Measurements from ENCODE around the gene BCAS1. TPM values are rescaled to one million over a fixed set of nuclear protein-coding genes. Genes with fewer than 3 reads are reported as not detected.

BCAS1 gene
- total RNA-seq = 1 to 10 TPM in 1 of 2 donors, not detected in 1; 2.1 TPM

- H3K36me3 ChIP-seq (replicated peaks in 1 of 2; ENCODE audit: insufficient read depth in 1 of 2, low read depth in 2 of 2) = no peaks in the 10 kb centered on the region
- peak within 1 kb of the TSS; percentile 19 to 47 (median 45) for H3K27ac ChIP-seq
- intact Hi-C loops (cut with DNase I) = no loop called here
- 34 to 43% methylated on average over 7 to 11 of the region's 11 CpGs for WGBS, 2 donors
- TF ChIP-seq, protein P1, sequence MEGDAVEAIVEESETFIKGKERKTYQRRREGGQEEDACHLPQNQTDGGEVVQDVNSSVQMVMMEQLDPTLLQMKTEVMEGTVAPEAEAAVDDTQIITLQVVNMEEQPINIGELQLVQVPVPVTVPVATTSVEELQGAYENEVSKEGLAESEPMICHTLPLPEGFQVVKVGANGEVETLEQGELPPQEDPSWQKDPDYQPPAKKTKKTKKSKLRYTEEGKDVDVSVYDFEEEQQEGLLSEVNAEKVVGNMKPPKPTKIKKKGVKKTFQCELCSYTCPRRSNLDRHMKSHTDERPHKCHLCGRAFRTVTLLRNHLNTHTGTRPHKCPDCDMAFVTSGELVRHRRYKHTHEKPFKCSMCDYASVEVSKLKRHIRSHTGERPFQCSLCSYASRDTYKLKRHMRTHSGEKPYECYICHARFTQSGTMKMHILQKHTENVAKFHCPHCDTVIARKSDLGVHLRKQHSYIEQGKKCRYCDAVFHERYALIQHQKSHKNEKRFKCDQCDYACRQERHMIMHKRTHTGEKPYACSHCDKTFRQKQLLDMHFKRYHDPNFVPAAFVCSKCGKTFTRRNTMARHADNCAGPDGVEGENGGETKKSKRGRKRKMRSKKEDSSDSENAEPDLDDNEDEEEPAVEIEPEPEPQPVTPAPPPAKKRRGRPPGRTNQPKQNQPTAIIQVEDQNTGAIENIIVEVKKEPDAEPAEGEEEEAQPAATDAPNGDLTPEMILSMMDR (IDR thresholded peaks at IDR 0.05) = no peak
- TF ChIP-seq POLR2A (IDR thresholded peaks at IDR 0.05) = peak in 1 of 3 donors; percentile 27
- no peak within 1 kb of the TSS for H3K4me3 ChIP-seq
- no peaks in the 10 kb centered on the region for H3K9me3 ChIP-seq
- peaks cover 34% of the 10 kb centered on the region for H3K4me1 ChIP-seq
- ATAC-seq (peak; percentile 37), DNase-seq (peak; percentile 40 to 76 (median 60))
- no peaks in the 10 kb centered on the region for H3K27me3 ChIP-seq
Measured at GRCh38 chr20:54070187-54070987, at the start of gene BCAS1. TSS of gene BCAS1 (minus strand) at chr20:54070594. CDS start at chr20:54058718, 11,876 bp downstream.

DNA sequence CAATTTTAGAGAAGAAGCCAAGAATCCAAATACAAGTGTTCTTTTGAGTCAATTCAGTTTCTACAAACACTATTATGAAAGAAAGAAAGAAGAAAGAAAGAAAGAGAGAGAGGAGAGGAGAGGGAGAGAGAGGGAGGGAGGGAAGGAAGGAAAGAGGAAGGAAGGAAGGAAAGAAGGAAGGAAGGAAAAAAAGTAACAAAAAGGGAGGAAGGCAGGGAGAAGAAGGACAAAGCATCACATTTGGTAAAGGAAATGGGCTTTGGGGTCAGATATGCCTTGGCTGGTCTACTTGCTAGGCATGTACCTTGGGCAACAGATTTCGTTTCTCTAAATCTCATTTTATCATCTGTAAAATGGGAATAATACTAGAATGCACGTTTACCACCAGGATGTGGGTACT is 49.4 kb upstream of the BCAS1 start:
- no peaks in the 10 kb centered on the region for H3K36me3 ChIP-seq (replicated peaks in 1 of 2; ENCODE audit: insufficient read depth in 1 of 2, low read depth in 2 of 2)
- ATAC-seq = no peak
- H3K27ac ChIP-seq = no peak overlapping the region
- TF ChIP-seq POLR2A (IDR thresholded peaks at IDR 0.05) = no peak
- TF ChIP-seq, protein P1 (IDR thresholded peaks at IDR 0.05) = no peak
- H3K27me3 ChIP-seq = no peaks in the 10 kb centered on the region
- no peak overlapping the region for H3K4me3 ChIP-seq
- 35 to 54% methylated on average over 2 of the region's 2 CpGs for WGBS, 2 donors
- no peaks in the 10 kb centered on the region for H3K9me3 ChIP-seq
- H3K4me1 ChIP-seq = no peaks in the 10 kb centered on the region
- intact Hi-C loops (cut with DNase I) = no loop called here
- DNase-seq = no peak

DNA sequence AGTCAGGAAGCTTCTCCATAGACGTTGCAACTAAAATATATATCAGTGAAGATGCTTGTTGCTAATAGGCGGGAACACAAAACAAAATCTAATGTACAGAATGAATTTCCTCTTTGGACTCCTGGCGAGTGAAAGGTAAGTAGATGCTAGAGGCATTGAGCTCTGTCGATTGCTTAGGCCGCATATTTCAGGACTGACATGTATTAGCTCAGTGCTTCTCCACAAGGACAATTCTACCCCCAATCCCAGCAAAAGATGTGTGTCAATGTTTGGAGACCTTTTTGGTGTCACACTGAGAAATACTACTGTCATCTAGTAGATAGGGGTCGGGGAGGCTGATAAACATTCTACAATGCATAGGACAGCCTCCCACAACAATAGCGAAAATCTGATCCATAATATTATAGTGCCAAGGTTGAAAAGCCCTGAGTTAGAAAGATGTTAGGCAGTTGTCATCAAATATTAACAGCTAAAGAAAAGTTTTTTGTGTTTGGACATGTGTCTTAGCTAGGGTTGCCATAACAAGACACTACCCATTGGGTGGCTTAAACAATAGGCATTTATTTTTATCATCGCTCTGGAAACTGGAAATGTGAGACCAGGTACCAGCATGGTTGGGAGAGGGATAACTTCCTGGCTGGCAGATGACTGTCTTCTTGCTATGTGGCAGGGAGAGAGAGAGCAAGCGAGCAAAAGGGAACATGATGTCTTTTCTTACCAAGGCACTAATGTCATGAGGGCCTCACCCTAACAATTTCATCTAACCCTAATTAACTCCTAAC is 48.0 kb upstream of the BCAS1 start:
- no peak for ATAC-seq
- H3K27ac ChIP-seq = no peak overlapping the region
- WGBS, 2 donors = 69 to 79% methylated on average over 9 of the region's 9 CpGs

GRCh38 chr20:54116550-54117235 is 46.3 kb upstream of the BCAS1 start:
- ATAC-seq = no peak
- intact Hi-C loops (cut with DNase I) = no loop called here

More for the DNA sequence above, 48.0 kb upstream of the BCAS1 start:
- Histone ChIP-seq H3K4me1 (no peaks in the 10 kb centered on the region), H3K27me3 (no peaks in the 10 kb centered on the region), H3K4me3 (no peak overlapping the region), H3K36me3 (replicated peaks in 1 of 2; ENCODE audit: insufficient read depth in 1 of 2, low read depth in 2 of 2) (no peaks in the 10 kb centered on the region), H3K9me3 (no peaks in the 10 kb centered on the region)
- intact Hi-C loops (cut with DNase I) = no loop called here
- no peak for TF ChIP-seq POLR2A (IDR thresholded peaks at IDR 0.05)
- TF ChIP-seq, protein P1 (IDR thresholded peaks at IDR 0.05) = no peak
- no peak for DNase-seq

More at GRCh38 chr20:54116550-54117235, 46.3 kb upstream of the BCAS1 start:
- Histone ChIP-seq H3K9me3 (no peaks in the 10 kb centered on the region), H3K4me3 (no peak overlapping the region), H3K36me3 (replicated peaks in 1 of 2; ENCODE audit: insufficient read depth in 1 of 2, low read depth in 2 of 2) (no peaks in the 10 kb centered on the region), H3K27me3 (no peaks in the 10 kb centered on the region), H3K27ac (no peak overlapping the region), H3K4me1 (no peaks in the 10 kb centered on the region)
- no peak for DNase-seq
- 75 to 86% methylated on average over 4 of the region's 4 CpGs for WGBS, 2 donors
- TF ChIP-seq, protein P1 (IDR thresholded peaks at IDR 0.05) = no peak

Data from body of pancreas (tissue), 4 donors.